NCI-H526 (cell line): Measurements from ENCODE around the gene TRNAU1AP.

Source experiments
- DNase-seq, 2 experiments: peaks; one replicate each; lab custom pipeline; 2025; lab: John Stamatoyannopoulos, UW

Gene TRNAU1AP

DNA sequence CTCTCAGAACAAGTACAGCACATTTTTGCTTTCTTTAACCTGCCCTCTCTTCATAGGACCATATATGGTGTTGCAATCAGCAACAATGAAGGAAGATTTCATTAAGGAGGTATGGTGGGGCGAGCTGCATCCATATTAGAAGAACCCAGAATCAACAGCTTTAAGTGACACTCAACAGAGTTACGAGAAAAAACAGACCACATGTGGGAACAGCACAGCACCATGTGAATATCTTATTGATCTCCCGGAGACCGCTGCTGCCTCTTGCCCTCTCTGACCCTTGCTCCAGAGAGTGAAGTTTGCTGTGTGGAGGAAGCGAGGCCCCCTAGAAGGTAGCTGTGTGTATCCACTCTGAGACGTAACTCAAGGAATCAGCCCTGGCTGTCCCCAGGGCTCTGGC lies 52.1 kb downstream of the TRNAU1AP start:
- DNase-seq, result no peak

GRCh38 chr1:28606771-28607170 lies 53.9 kb downstream of the TRNAU1AP start:
- DNase-seq, result no peak

DNA sequence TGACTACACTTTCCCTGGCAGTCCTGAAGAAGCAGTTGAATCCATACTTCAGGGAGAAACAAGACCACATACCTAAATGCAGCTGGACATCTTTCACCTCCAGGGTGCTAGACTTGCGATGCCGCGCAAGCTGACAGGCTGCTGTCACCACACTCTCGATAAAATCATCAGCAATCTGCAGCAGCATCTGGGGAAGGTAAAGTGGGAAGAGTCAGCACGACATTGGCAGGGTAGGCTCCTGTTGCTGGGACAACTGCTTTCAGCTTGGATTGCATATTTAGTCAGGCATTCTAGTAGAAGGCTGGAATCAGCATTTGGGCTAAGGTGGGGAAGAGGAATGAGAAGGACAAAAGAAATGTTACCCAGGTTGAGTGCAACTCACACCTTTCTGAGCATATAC lies 60.3 kb downstream of the TRNAU1AP start:
- DNase-seq, result no peak
